ENCODE results near the gene MCF2. TPM values are rescaled to one million over a fixed set of nuclear protein-coding genes. Genes with fewer than 3 reads are reported as not detected.
A peak's percentile ranks its signal among the peaks of the same experiment; 100 is the strongest.
"Not testable (repeated sequence)": the region's sequence is repeated elsewhere in the genome, so short reads cannot be mapped to it uniquely, and the experiment has no call there.

The MCF2 gene
- total and polyA plus RNA-seq, 7 experiments from 2014 or later: 0.43 to 2.0 (median 0.62) TPM; not detected in 2

GRCh38 chrX:139692506-139692849 lies 15.5 kb downstream of the MCF2 start:
- H3K4me3 Mint-ChIP-seq: peak overlapping the region in 2 of 10 donors; percentile 42 to 55
- intact Hi-C loops (cut with micrococcal nuclease): loop anchor here in 1 of 2 donors (10.0 kb wide), 1 partner anchor 62 kb away; no protein-coding TSS in a partner anchor
- CTCF ChIA-PET: no interaction called here

DNA sequence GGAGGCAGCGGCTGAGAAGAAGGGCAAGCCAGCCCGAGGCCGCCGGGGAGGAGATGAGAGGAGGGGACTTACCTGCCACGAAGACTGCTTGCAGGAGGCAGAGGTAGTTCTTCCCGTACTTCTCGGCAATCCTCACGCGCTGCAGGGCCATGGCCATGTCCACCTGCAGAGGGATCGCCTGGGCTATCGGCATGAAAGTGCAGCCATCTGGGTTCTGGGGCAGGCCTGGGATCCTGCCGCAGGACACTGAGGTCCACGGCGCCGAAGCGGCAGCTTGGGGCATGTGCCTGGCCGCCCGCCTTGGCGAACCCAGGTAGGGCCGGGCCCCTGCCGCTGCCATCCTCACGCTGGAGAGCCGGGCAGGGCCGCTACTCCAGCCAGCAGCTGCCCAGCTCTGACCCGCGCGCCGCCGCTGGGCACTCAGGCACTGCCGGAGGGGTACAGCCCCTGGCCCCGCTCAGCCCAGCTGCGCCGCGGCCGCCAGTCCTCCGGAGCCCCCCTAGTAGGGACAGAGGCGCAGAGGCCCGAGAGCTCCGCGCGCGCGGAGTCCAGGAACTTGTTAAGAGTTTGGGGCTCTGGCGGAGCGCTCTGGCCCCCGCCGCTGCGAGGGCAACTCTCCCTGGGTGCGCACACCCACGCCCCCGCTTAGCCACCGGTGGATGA lies 16.0 kb downstream of the MCF2 start:
- Histone ChIP-seq H3K4me3 (ENCODE audit: low read length) (no peak overlapping the region), H3K27me3 (ENCODE audit: control insufficient read depth in 2 of 2, insufficient read depth in 2 of 2, low read length in 2 of 2) (no peaks in the 10 kb centered on the region), H3K9me3 (ENCODE audit: control insufficient read depth in 2 of 3, low read length in 3 of 3) (no peaks in the 10 kb centered on the region), H3K36me3 (ENCODE audit: control insufficient read depth in 2 of 3, insufficient read depth in 3 of 3, low read length in 3 of 3) (no peaks in the 10 kb centered on the region), H3K27ac (ENCODE audit: low read depth, low read length) (no peak overlapping the region), H3K4me1 (ENCODE audit: control insufficient read depth in 2 of 2, insufficient read depth in 2 of 2, low read length in 2 of 2) (no peaks in the 10 kb centered on the region)
- peak overlapping the region in 1 of 10 donors; percentile 75 for H3K4me3 Mint-ChIP-seq
- H3K36me3 Mint-ChIP-seq: peaks cover 0 to 1% (median 0%) of the 10 kb centered on the region in 5 donors
- H3K4me1 Mint-ChIP-seq: peaks cover 0 to 8% (median 3%) of the 10 kb centered on the region in 7 donors
- DNase-seq (peak in 1 of 9 donors; percentile 0), ATAC-seq (no peak)
- ChIA-PET CTCF (no interaction called here), POLR2A (no interaction called here)
- intact Hi-C loops (cut with micrococcal nuclease): loop anchor here in 1 of 2 donors (10.0 kb wide), 1 partner anchor 63 kb away; no protein-coding TSS in a partner anchor
- no peak overlapping the region for H3K27ac Mint-ChIP-seq
- H3K27me3 Mint-ChIP-seq: peaks cover 8 to 42% (median 12%) of the 10 kb centered on the region in 5 donors
- H3K9me3 Mint-ChIP-seq: peaks cover 0 to 1% (median 0%) of the 10 kb centered on the region in 11 donors

More at GRCh38 chrX:139692506-139692849, 15.5 kb downstream of the MCF2 start:
- Mint-ChIP-seq H3K9me3 (no peaks in the 10 kb centered on the region), H3K27ac (no peak overlapping the region), H3K4me1 (peaks cover 0 to 8% (median 3%) of the 10 kb centered on the region in 7 donors), H3K36me3 (no peaks in the 10 kb centered on the region), H3K27me3 (peaks cover 8 to 42% (median 12%) of the 10 kb centered on the region in 5 donors)
- Histone ChIP-seq H3K4me1 (ENCODE audit: control insufficient read depth in 2 of 2, insufficient read depth in 2 of 2, low read length in 2 of 2) (no peaks in the 10 kb centered on the region), H3K9me3 (ENCODE audit: control insufficient read depth in 2 of 3, low read length in 3 of 3) (no peaks in the 10 kb centered on the region), H3K27ac (ENCODE audit: low read depth, low read length) (no peak overlapping the region), H3K36me3 (ENCODE audit: control insufficient read depth in 2 of 3, insufficient read depth in 3 of 3, low read length in 3 of 3) (no peaks in the 10 kb centered on the region), H3K27me3 (ENCODE audit: control insufficient read depth in 2 of 2, insufficient read depth in 2 of 2, low read length in 2 of 2) (no peaks in the 10 kb centered on the region), H3K4me3 (ENCODE audit: low read length) (no peak overlapping the region)
- ATAC-seq: no peak
- DNase-seq: no peak
- POLR2A ChIA-PET: no interaction called here

GRCh38 chrX:139691493-139691842 lies 16.5 kb downstream of the MCF2 start:
- DNase-seq (no peak), ATAC-seq (no peak)
- Histone ChIP-seq H3K27me3 (ENCODE audit: control insufficient read depth in 2 of 2, insufficient read depth in 2 of 2, low read length in 2 of 2) (no peaks in the 10 kb centered on the region), H3K4me1 (ENCODE audit: control insufficient read depth in 2 of 2, insufficient read depth in 2 of 2, low read length in 2 of 2) (no peaks in the 10 kb centered on the region), H3K27ac (ENCODE audit: low read depth, low read length) (no peak overlapping the region), H3K9me3 (ENCODE audit: control insufficient read depth in 2 of 3, low read length in 3 of 3) (no peaks in the 10 kb centered on the region), H3K36me3 (ENCODE audit: control insufficient read depth in 2 of 3, insufficient read depth in 3 of 3, low read length in 3 of 3) (no peaks in the 10 kb centered on the region), H3K4me3 (ENCODE audit: low read length) (no peak overlapping the region)
- Mint-ChIP-seq H3K4me1 (peaks cover 0 to 8% (median 3%) of the 10 kb centered on the region in 7 donors), H3K36me3 (peaks cover 0 to 6% (median 0%) of the 10 kb centered on the region in 5 donors), H3K9me3 (peaks cover 0 to 6% (median 0%) of the 10 kb centered on the region in 11 donors), H3K27me3 (peaks cover 8 to 42% (median 12%) of the 10 kb centered on the region in 5 donors), H3K4me3 (peak overlapping the region in 3 of 10 donors; percentile 14 to 75 (median 65)), H3K27ac (no peak overlapping the region)
- intact Hi-C loops (cut with micrococcal nuclease): loop anchor here in 1 of 2 donors (10.0 kb wide), 1 partner anchor 63 kb away; no protein-coding TSS in a partner anchor
- ChIA-PET CTCF (no interaction called here), POLR2A (no interaction called here)

DNA sequence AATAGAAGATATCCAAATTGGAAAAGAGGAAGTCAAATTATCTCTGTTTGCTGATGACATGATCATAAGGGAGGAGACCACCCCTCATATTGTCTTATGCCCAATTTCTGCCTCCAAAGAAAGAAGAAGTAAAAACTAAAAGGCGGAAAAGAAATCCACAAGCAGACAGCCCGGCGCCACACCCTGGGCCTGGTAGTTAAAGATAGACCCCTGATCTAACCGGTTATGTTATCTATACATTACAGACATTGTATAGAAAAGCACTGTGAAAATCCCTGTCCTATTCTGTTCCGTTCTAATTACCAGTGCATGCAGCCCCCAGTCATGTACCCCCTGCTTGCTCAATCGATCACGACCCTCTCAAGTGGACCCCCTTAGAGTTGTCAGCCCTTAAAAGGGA lies 22.8 kb downstream of the MCF2 start:
- peaks cover 0 to 23% (median 4%) of the 10 kb centered on the region in 11 donors for H3K9me3 Mint-ChIP-seq
- H3K27ac ChIP-seq (ENCODE audit: low read depth, low read length); H3K36me3 ChIP-seq (ENCODE audit: control insufficient read depth in 2 of 3, insufficient read depth in 3 of 3, low read length in 3 of 3); H3K4me1 Mint-ChIP-seq; DNase-seq; H3K27me3 ChIP-seq (ENCODE audit: control insufficient read depth in 2 of 2, insufficient read depth in 2 of 2, low read length in 2 of 2); intact Hi-C loops (cut with micrococcal nuclease); H3K27ac Mint-ChIP-seq; H3K9me3 ChIP-seq (ENCODE audit: control insufficient read depth in 2 of 3, low read length in 3 of 3); POLR2A ChIA-PET; ATAC-seq; CTCF ChIA-PET; H3K4me3 ChIP-seq (ENCODE audit: low read length); H3K4me1 ChIP-seq (ENCODE audit: control insufficient read depth in 2 of 2, insufficient read depth in 2 of 2, low read length in 2 of 2); H3K4me3 Mint-ChIP-seq: not testable (repeated sequence)
- H3K27me3 Mint-ChIP-seq: peaks cover 0 to 11% (median 0%) of the 10 kb centered on the region in 5 donors
- peaks cover 0 to 15% (median 0%) of the 10 kb centered on the region in 5 donors for H3K36me3 Mint-ChIP-seq

DNA sequence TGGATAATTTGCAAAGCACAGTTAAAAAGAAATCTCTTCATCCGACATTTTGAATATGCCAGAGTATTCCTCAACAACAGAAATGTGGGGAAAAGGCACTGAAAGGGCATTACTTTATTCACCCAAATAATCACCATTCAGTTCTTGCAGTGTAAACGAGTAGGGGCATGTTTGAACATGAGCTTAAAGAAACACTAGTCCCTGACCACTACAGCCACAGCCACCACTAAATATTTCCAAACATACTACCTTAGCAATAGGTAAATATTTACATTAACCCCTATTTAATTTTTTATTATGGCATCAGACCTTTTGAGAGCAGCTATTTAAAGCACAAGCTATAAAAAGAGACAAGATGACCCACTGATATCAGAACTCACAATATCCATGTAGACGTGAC lies 27.6 kb downstream of the MCF2 start:
- H3K36me3 ChIP-seq (ENCODE audit: control insufficient read depth in 2 of 3, insufficient read depth in 3 of 3, low read length in 3 of 3): no peaks in the 10 kb centered on the region
- no peaks in the 10 kb centered on the region for H3K4me1 ChIP-seq (ENCODE audit: control insufficient read depth in 2 of 2, insufficient read depth in 2 of 2, low read length in 2 of 2)
- H3K4me1 Mint-ChIP-seq: no peaks in the 10 kb centered on the region
- ATAC-seq (no peak), DNase-seq (no peak)
- no peak overlapping the region for H3K4me3 ChIP-seq (ENCODE audit: low read length)
- CTCF ChIA-PET: no interaction called here
- H3K27me3 ChIP-seq (ENCODE audit: control insufficient read depth in 2 of 2, insufficient read depth in 2 of 2, low read length in 2 of 2): no peaks in the 10 kb centered on the region
- H3K9me3 Mint-ChIP-seq: peaks cover 0 to 21% (median 3%) of the 10 kb centered on the region in 11 donors
- no peak overlapping the region for H3K27ac ChIP-seq (ENCODE audit: low read depth, low read length)
- intact Hi-C loops (cut with micrococcal nuclease): no loop called here
- no peak overlapping the region for H3K4me3 Mint-ChIP-seq
- no peaks in the 10 kb centered on the region for H3K27me3 Mint-ChIP-seq
- no peak overlapping the region for H3K27ac Mint-ChIP-seq
- no peaks in the 10 kb centered on the region for H3K9me3 ChIP-seq (ENCODE audit: control insufficient read depth in 2 of 3, low read length in 3 of 3)
- peaks cover 0 to 7% (median 0%) of the 10 kb centered on the region in 5 donors for H3K36me3 Mint-ChIP-seq
- POLR2A ChIA-PET: no interaction called here

- Histone ChIP-seq H3K36me3 (ENCODE audit: control insufficient read depth in 2 of 3, insufficient read depth in 3 of 3, low read length in 3 of 3) (no peaks in the 10 kb centered on the region), H3K4me1 (ENCODE audit: control insufficient read depth in 2 of 2, insufficient read depth in 2 of 2, low read length in 2 of 2) (no peaks in the 10 kb centered on the region), H3K9me3 (ENCODE audit: control insufficient read depth in 2 of 3, low read length in 3 of 3) (no peaks in the 10 kb centered on the region), H3K4me3 (ENCODE audit: low read length) (no peak overlapping the region), H3K27me3 (ENCODE audit: control insufficient read depth in 2 of 2, insufficient read depth in 2 of 2, low read length in 2 of 2) (no peaks in the 10 kb centered on the region), H3K27ac (ENCODE audit: low read depth, low read length) (no peak overlapping the region)
- Mint-ChIP-seq H3K4me3 (no peak overlapping the region), H3K27ac (no peak overlapping the region), H3K27me3 (no peaks in the 10 kb centered on the region), H3K9me3 (peaks cover 0 to 5% (median 0%) of the 10 kb centered on the region in 11 donors), H3K4me1 (no peaks in the 10 kb centered on the region), H3K36me3 (no peaks in the 10 kb centered on the region)
- ChIA-PET CTCF (no interaction called here), POLR2A (no interaction called here)
- DNase-seq (no peak), ATAC-seq (no peak)
- intact Hi-C loops (cut with micrococcal nuclease): no loop called here
Observed at GRCh38 chrX:139647597-139647996, 60.4 kb downstream of the MCF2 start.

All from naive thymus-derived CD4-positive, alpha-beta T cell (primary cell).